Stimulated activated CD4-positive, alpha-beta T cell treated with anti-CD3 and anti-CD28 coated beads, Interleukin-1b, Interleukin-23, amount 100 ng/mL, for 48 hours (primary cell): ENCODE data around the gene NPIPB6.

Source experiments
- DNase-seq: peaks from one replicate; pipeline ENCODE4 v3.0.0-alpha.2; 2020

Gene NPIPB6

GRCh38 chr16:28321700-28322411, 41.5 kb downstream of the NPIPB6 start:
- DNase-seq = peak; percentile 24

- no peak for DNase-seq
Measured at GRCh38 chr16:28320741-28321140, 42.6 kb downstream of the NPIPB6 start.

GRCh38 chr16:28320023-28320561, 43.2 kb downstream of the NPIPB6 start:
- DNase-seq = no peak

GRCh38 chr16:28319476-28320022, 43.8 kb downstream of the NPIPB6 start:
- DNase-seq = no peak

GRCh38 chr16:28318042-28318744, 45.1 kb downstream of the NPIPB6 start:
- no peak for DNase-seq

GRCh38 chr16:28317040-28317880, 46.0 kb downstream of the NPIPB6 start:
- peak; percentile 75 for DNase-seq

- DNase-seq = no peak
Measured at GRCh38 chr16:28316054-28316453, 47.3 kb downstream of the NPIPB6 start.

GRCh38 chr16:28313587-28313986, 49.7 kb downstream of the NPIPB6 start:
- no peak for DNase-seq

GRCh38 chr16:28312327-28312726, 51.0 kb downstream of the NPIPB6 start:
- no peak for DNase-seq

GRCh38 chr16:28311913-28312312, 51.4 kb downstream of the NPIPB6 start:
- DNase-seq = no peak

- no peak for DNase-seq
Measured at GRCh38 chr16:28311413-28311812, 51.9 kb downstream of the NPIPB6 start.

- DNase-seq = no peak
Measured at GRCh38 chr16:28310796-28311195, 52.5 kb downstream of the NPIPB6 start.

GRCh38 chr16:28309811-28310311, 53.4 kb downstream of the NPIPB6 start:
- DNase-seq = peak; percentile 85

GRCh38 chr16:28308794-28309584, 54.3 kb downstream of the NPIPB6 start:
- no peak for DNase-seq

GRCh38 chr16:28307936-28308335, 55.4 kb downstream of the NPIPB6 start:
- DNase-seq = no peak

GRCh38 chr16:28304214-28304613, 59.1 kb downstream of the NPIPB6 start:
- no peak for DNase-seq

- no peak for DNase-seq
Measured at GRCh38 chr16:28303132-28303531, 60.2 kb downstream of the NPIPB6 start.

- no peak for DNase-seq
Measured at GRCh38 chr16:28301620-28302019, 61.7 kb downstream of the NPIPB6 start.

GRCh38 chr16:28301154-28301553, 62.2 kb downstream of the NPIPB6 start:
- no peak for DNase-seq

- DNase-seq = no peak
Measured at GRCh38 chr16:28300327-28300726, 63.0 kb downstream of the NPIPB6 start.

- DNase-seq = no peak
Measured at GRCh38 chr16:28298511-28298878, 64.8 kb downstream of the NPIPB6 start.
